Spleen (tissue), 7 donors: Measurements from ENCODE around the gene PLPP7.

ENCODE experiments used
- CTCF ChIP-seq, 11 experiments: fragments of 200-600 bp in 7 of 11; fragments of 450-650 bp in 4 of 11; sonication (generic) in 4 of 11; IDR thresholded peaks in 8 of 11; conservative IDR thresholded peaks in 3 of 11; 1 replicate in 7 of 11; 2 replicates in 4 of 11; pipeline versions ENCODE4 v1.4.0 to v1.8.0; 2016 to 2021; ENCODE audit warnings: antibody characterized with exemption in 11 of 11, inconsistent platforms in 4 of 11, mild to moderate bottlenecking in 1 of 11
- POLR2A ChIP-seq, 3 donors: fragments of 450-650 bp; IDR thresholded peaks; one replicate each; pipeline ENCODE4 v1.5.1; 2017; ENCODE audit warnings: antibody characterized with exemption in 3 of 3, mild to moderate bottlenecking in 1 of 3
- POLR2AphosphoS5 ChIP-seq, 3 donors: sonication (generic); formaldehyde crosslinking; IDR thresholded peaks; one replicate each; pipeline ENCODE4 v1.5.1; 2017; ENCODE audit warnings: antibody characterized with exemption in 3 of 3
- donor health status: DM: no; HTN: no; CAD: no; lungs with moderate emphysema.
- donor health status: DM: no; HTN: no; CAD: no.
- donor health status: DM: no; HTN: no; CAD: no.

GRCh38 chr9:131333771-131334628 is 44.5 kb downstream of the PLPP7 start:
- TF ChIP-seq POLR2A (IDR thresholded peaks at IDR 0.05) (no peak), CTCF (IDR thresholded peaks at IDR 0.05 in 8 of 11, conservative IDR thresholded peaks at IDR 0.05 in 3 of 11) (no peak), POLR2AphosphoS5 (IDR thresholded peaks at IDR 0.05) (no peak)
